ENCODE measurements around the gene THSD4. TPM values are rescaled to one million over a fixed set of nuclear protein-coding genes. Genes with fewer than 3 reads are reported as not detected.

THSD4 gene
- total and polyA plus RNA-seq, 2 of the 8 experiments (the other 6 are each of a cell fraction or from before 2014, with no cell fraction given), result 2.5 to 6.2 TPM

GRCh38 chr15:71800835-71801745 lies 685.8 kb downstream of the THSD4 start:
- peak overlapping the region; percentile 50; the same call in 1 of the 2 replicates for H2BK12ac ChIP-seq (ENCODE audit: low read depth, low read length)
- no peaks in the 10 kb centered on the region for H3K27me3 ChIP-seq (replicated peaks in 1 of 4; ENCODE audit: control insufficient read depth in 3 of 4, extremely low read depth in 1 of 4, insufficient read depth in 3 of 4, low read length in 3 of 4)
- H2BK20ac ChIP-seq (ENCODE audit: low read length), result no peak overlapping the region
- no peak overlapping the region for H2BK120ac ChIP-seq (replicated peaks; ENCODE audit: low read depth, low read length)
- H3K4me2 ChIP-seq (ENCODE audit: insufficient read depth in 1 of 2, low read depth in 2 of 2, low read length in 2 of 2), result no peak overlapping the region
- no peak overlapping the region for H3K27ac ChIP-seq (ENCODE audit: low read depth, low read length)
- no peak overlapping the region for H3K23ac ChIP-seq (ENCODE audit: insufficient read length)
- no peak overlapping the region for H2AK5ac ChIP-seq (ENCODE audit: low read depth, low read length)
- no peak overlapping the region for H3K14ac ChIP-seq (ENCODE audit: insufficient read length)
- no peaks in the 10 kb centered on the region for H3K36me3 ChIP-seq (ENCODE audit: control insufficient read depth in 2 of 4, insufficient read depth in 4 of 4, low read length in 3 of 4)
- H3K9ac ChIP-seq (replicated peaks in 1 of 4; ENCODE audit: extremely low read depth in 1 of 4, low read depth in 3 of 4, low read length in 3 of 4), result no peak overlapping the region
- no peak overlapping the region for H4K5ac ChIP-seq (ENCODE audit: insufficient read length, low read depth, low read length)
- H3K4me3 ChIP-seq (ENCODE audit: extremely low read depth in 1 of 4, insufficient read depth in 2 of 4, low read depth in 3 of 4, low read length in 4 of 4), result no peak overlapping the region
- H3K9me3 ChIP-seq (ENCODE audit: insufficient read depth in 2 of 2, low read depth in 1 of 2, low read length in 1 of 2), result no peaks in the 10 kb centered on the region
- no peaks in the 10 kb centered on the region for H3K23me2 ChIP-seq (ENCODE audit: low read depth, low read length)
- ChIA-PET POLR2A (ENCODE audit: partially characterized antibody) (interaction anchor here (1.0 kb wide), 1 partner anchor 415 kb away, joined by 4 read pairs; no protein-coding TSS in a partner anchor), CTCF (ENCODE audit: partially characterized antibody) (interaction anchor here (0.6 to 5.6 kb wide), 77 partner anchors 9 to 1041 kb away, joined by 3 to 67 read pairs (median 4); partner anchors contain the start of gene NR2E3)
- no peak overlapping the region for H2BK15ac ChIP-seq (ENCODE audit: low read length)
- TF ChIP-seq RAD21 (IDR thresholded peaks at IDR 0.05 in 1 of 2, conservative IDR thresholded peaks at IDR 0.05 in 1 of 2; ENCODE audit: low read depth in 2 of 2, low read length in 2 of 2) (peak; percentile 95 to 98), SAP30 (IDR thresholded peaks at IDR 0.05; ENCODE audit: insufficient read depth, insufficient replicate concordance, low read length) (no peak), SIRT6 (IDR thresholded peaks at IDR 0.05; ENCODE audit: low read length) (no peak), CHD2 (IDR thresholded peaks at IDR 0.05; ENCODE audit: low read length) (0 out of 2 replicates have a peak, but pooled peaks have one; percentile 52)
- TF ChIP-seq, protein P1, sequence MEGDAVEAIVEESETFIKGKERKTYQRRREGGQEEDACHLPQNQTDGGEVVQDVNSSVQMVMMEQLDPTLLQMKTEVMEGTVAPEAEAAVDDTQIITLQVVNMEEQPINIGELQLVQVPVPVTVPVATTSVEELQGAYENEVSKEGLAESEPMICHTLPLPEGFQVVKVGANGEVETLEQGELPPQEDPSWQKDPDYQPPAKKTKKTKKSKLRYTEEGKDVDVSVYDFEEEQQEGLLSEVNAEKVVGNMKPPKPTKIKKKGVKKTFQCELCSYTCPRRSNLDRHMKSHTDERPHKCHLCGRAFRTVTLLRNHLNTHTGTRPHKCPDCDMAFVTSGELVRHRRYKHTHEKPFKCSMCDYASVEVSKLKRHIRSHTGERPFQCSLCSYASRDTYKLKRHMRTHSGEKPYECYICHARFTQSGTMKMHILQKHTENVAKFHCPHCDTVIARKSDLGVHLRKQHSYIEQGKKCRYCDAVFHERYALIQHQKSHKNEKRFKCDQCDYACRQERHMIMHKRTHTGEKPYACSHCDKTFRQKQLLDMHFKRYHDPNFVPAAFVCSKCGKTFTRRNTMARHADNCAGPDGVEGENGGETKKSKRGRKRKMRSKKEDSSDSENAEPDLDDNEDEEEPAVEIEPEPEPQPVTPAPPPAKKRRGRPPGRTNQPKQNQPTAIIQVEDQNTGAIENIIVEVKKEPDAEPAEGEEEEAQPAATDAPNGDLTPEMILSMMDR (IDR thresholded peaks at IDR 0.05; ENCODE audit: control extremely low read depth in 1 of 3, insufficient read depth in 1 of 3, low read depth in 1 of 3, low read length in 3 of 3), result peak in 2 of 3 experiments; percentile 84 to 86; a peak in 3 of 4 replicates
- H3K4ac ChIP-seq (replicated peaks; ENCODE audit: insufficient read length, low read depth, low read length), result no peak overlapping the region
- DNase-seq (ENCODE audit: low read depth in 1 of 2, low spot score in 2 of 2) (peak; percentile 21 to 77), FAIRE-seq (peak; percentile 95)
- no peak overlapping the region for H4K91ac ChIP-seq (replicated peaks; ENCODE audit: insufficient read length, low read length)
- no peaks in the 10 kb centered on the region for H4K20me1 ChIP-seq (replicated peaks in 1 of 2; ENCODE audit: control insufficient read depth in 1 of 2, insufficient read depth in 2 of 2, low read length in 2 of 2)
- peaks cover 0 to 4% (median 1%) of the 10 kb centered on the region in 4 experiments; a peak in 3 of 7 replicates for H3K4me1 ChIP-seq (replicated peaks in 1 of 4; ENCODE audit: control insufficient read depth in 3 of 4, insufficient read depth in 4 of 4, low read length in 3 of 4)
- no peak overlapping the region for H3K18ac ChIP-seq (ENCODE audit: extremely low read depth, low read length)
- 60% methylated on average over 17 of the region's 17 CpGs; no CpG with 5 or more reads in 1 of the 2 experiments for WGBS, 2 experiments (ENCODE audit: extremely low coverage in 1 of 2, insufficient coverage in 1 of 2, insufficient read length in 1 of 2, insufficient replicate concordance in 2 of 2, low coverage in 1 of 2, low lambda C conversion rate in 2 of 2, missing lambda C conversion rate in 1 of 2)
- H3K56ac ChIP-seq (replicated peaks; ENCODE audit: insufficient read length, low read depth, low read length), result no peak overlapping the region
- no peak overlapping the region for H4K8ac ChIP-seq (ENCODE audit: extremely low read depth, insufficient read depth, low read length)
- no peaks in the 10 kb centered on the region for H3K79me2 ChIP-seq (ENCODE audit: control insufficient read depth in 1 of 2, insufficient read depth in 2 of 2, low read length in 2 of 2)
- H2BK5ac ChIP-seq (ENCODE audit: low read depth, low read length), result no peak overlapping the region
- H2AFZ ChIP-seq (ENCODE audit: low read length), result no peak overlapping the region
- H3K79me1 ChIP-seq (ENCODE audit: low read depth, low read length), result no peaks in the 10 kb centered on the region

All from H1 (cell line).